Parathyroid adenoma (tissue), 2 donors: Measurements from ENCODE around the gene INPP5A.

Experiments
- H2AFZ ChIP-seq: fragments of 300-600 bp; sonication (generic); one replicate; pipeline ENCODE4 v1.7.0; 2017; ENCODE audit warnings: antibody characterized with exemption, mild to moderate bottlenecking
- H3K27ac ChIP-seq: fragments of 300-600 bp; sonication (generic); one replicate; pipeline ENCODE4 v1.7.0; 2017
- H3K27me3 ChIP-seq: fragments of 300-600 bp; sonication (generic); one replicate; pipeline ENCODE4 v1.7.0; 2017; ENCODE audit warnings: low read length; ENCODE audit not compliant: control insufficient read depth, insufficient read depth
- H3K36me3 ChIP-seq: fragments of 300-600 bp; sonication (generic); one replicate; pipeline ENCODE4 v1.7.0; 2017; ENCODE audit warnings: low read length; ENCODE audit not compliant: control insufficient read depth, insufficient read depth
- H3K4me1 ChIP-seq: fragments of 300-600 bp; sonication (generic); one replicate; pipeline ENCODE4 v1.7.0; 2017; ENCODE audit warnings: control low read depth
- H3K4me2 ChIP-seq: fragments of 300-600 bp; sonication (generic); one replicate; pipeline ENCODE4 v1.7.0; 2017; ENCODE audit warnings: low read length
- H3K4me3 ChIP-seq: fragments of 300-600 bp; sonication (generic); one replicate; pipeline ENCODE4 v1.7.0; 2017; ENCODE audit warnings: low read depth, low read length
- H3K79me2 ChIP-seq: fragments of 300-600 bp; sonication (generic); one replicate; pipeline ENCODE4 v1.7.0; 2017; ENCODE audit warnings: control low read depth
- H3K9ac ChIP-seq: fragments of 300-600 bp; sonication (generic); one replicate; pipeline ENCODE4 v1.7.0; 2017; ENCODE audit warnings: mild to moderate bottlenecking
- H3K9me3 ChIP-seq: fragments of 300-600 bp; sonication (generic); one replicate; pipeline ENCODE4 v1.7.0; 2017; ENCODE audit warnings: low read length; ENCODE audit not compliant: control insufficient read depth
- CTCF ChIP-seq: fragments of 300-600 bp; sonication (generic); IDR thresholded peaks from one replicate; pipeline ENCODE4 v1.7.0; 2017; ENCODE audit warnings: antibody characterized with exemption, mild to moderate bottlenecking
- donor health status: primary hyperparathyroidism.

Gene INPP5A

GRCh38 chr10:132557696-132558515, 20.3 kb downstream of the INPP5A start:
- Histone ChIP-seq H3K36me3 (no peaks in the 10 kb centered on the region), H3K4me2 (no peak overlapping the region), H3K27ac (no peak overlapping the region), H2AFZ (no peak overlapping the region), H3K9me3 (no peaks in the 10 kb centered on the region), H3K27me3 (no peaks in the 10 kb centered on the region), H3K4me1 (no peaks in the 10 kb centered on the region), H3K79me2 (peaks cover 64% of the 10 kb centered on the region), H3K4me3 (no peak overlapping the region), H3K9ac (no peak overlapping the region)
- no peak for TF ChIP-seq CTCF

- Histone ChIP-seq H3K79me2 (peaks cover 63% of the 10 kb centered on the region), H3K9me3 (no peaks in the 10 kb centered on the region), H3K4me3 (no peak overlapping the region), H3K4me2 (no peak overlapping the region), H3K27ac (no peak overlapping the region), H3K27me3 (no peaks in the 10 kb centered on the region), H3K36me3 (no peaks in the 10 kb centered on the region), H2AFZ (no peak overlapping the region), H3K9ac (no peak overlapping the region), H3K4me1 (no peaks in the 10 kb centered on the region)
- no peak for TF ChIP-seq CTCF
Measured at GRCh38 chr10:132558516-132559413, 21.2 kb downstream of the INPP5A start.

GRCh38 chr10:132559538-132559937, 22.0 kb downstream of the INPP5A start:
- no peak overlapping the region for H2AFZ ChIP-seq
- no peaks in the 10 kb centered on the region for H3K9me3 ChIP-seq
- H3K27ac ChIP-seq, result no peak overlapping the region
- peaks cover 63% of the 10 kb centered on the region for H3K79me2 ChIP-seq
- no peaks in the 10 kb centered on the region for H3K27me3 ChIP-seq
- no peak overlapping the region for H3K4me3 ChIP-seq
- H3K4me1 ChIP-seq, result no peaks in the 10 kb centered on the region
- no peaks in the 10 kb centered on the region for H3K36me3 ChIP-seq
- no peak overlapping the region for H3K9ac ChIP-seq
- no peak for TF ChIP-seq CTCF
- no peak overlapping the region for H3K4me2 ChIP-seq

GRCh38 chr10:132560241-132560731, 22.7 kb downstream of the INPP5A start:
- Histone ChIP-seq H3K9me3 (no peaks in the 10 kb centered on the region), H3K4me1 (no peaks in the 10 kb centered on the region), H3K36me3 (no peaks in the 10 kb centered on the region), H3K27me3 (no peaks in the 10 kb centered on the region), H3K9ac (no peak overlapping the region), H3K4me3 (no peak overlapping the region), H3K79me2 (peaks cover 60% of the 10 kb centered on the region), H3K4me2 (no peak overlapping the region), H3K27ac (no peak overlapping the region), H2AFZ (no peak overlapping the region)
- TF ChIP-seq CTCF, result no peak
